Measurements from ENCODE around the gene OR52A1. TPM values are rescaled to one million over a fixed set of nuclear protein-coding genes. Genes with fewer than 3 reads are reported as not detected.

OR52A1 gene
- total and polyA plus RNA-seq, 2 donors (not counting 3 experiments of a cell fraction or from before 2014, with no cell fraction given): not detected

DNA sequence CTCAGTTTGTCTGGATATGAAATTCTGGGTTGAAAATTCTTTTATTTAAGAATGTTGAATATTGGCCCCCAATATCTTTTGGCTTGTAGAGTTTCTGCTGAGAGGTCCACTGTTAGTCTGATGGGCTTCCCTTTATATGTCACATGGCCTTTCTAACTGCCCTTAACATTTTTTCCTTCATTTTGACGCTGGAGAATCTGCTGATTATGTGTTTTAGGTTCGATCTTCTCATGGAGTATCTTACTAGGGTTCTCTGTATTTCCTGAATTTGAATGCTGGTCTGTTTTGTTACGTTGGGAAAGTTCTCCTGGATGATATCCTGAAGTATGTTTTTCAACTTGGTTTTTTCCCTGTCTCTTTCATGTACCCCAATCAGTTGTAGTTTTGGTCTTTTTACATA lies 39.2 kb downstream of the OR52A1 start:
- POLR2A ChIA-PET: no interaction called here
- Histone ChIP-seq H3K79me2 (ENCODE audit: control insufficient read depth, insufficient read depth, low read length) (no peaks in the 10 kb centered on the region), H3K9ac (replicated peaks; ENCODE audit: extremely low read depth, insufficient read depth, low read length) (no peak overlapping the region), H3K4me3 (replicated peaks in 1 of 3; ENCODE audit: insufficient read depth in 1 of 3, low read depth in 1 of 3, low read length in 3 of 3) (no peak overlapping the region), H4K20me1 (replicated peaks; ENCODE audit: control insufficient read depth, extremely low read depth, insufficient read depth, low read length) (no peaks in the 10 kb centered on the region), H3K27me3 (ENCODE audit: control insufficient read depth in 2 of 2, insufficient read depth in 2 of 2, low read length in 2 of 2) (peaks cover 0 to 2% of the 10 kb centered on the region in 2 experiments), H3K4me2 (ENCODE audit: insufficient read depth, low read length) (no peak overlapping the region), H3K4me1 (ENCODE audit: control insufficient read depth, extremely low read depth, insufficient read depth, low read length) (no peaks in the 10 kb centered on the region), H3K27ac (ENCODE audit: insufficient read depth, low read depth, low read length) (no peak overlapping the region), H2AFZ (ENCODE audit: low read depth, low read length) (no peak overlapping the region), H3K36me3 (ENCODE audit: control insufficient read depth in 2 of 2, extremely low read depth in 1 of 2, insufficient read depth in 2 of 2, low read length in 2 of 2) (no peaks in the 10 kb centered on the region), H3K9me1 (replicated peaks; ENCODE audit: control insufficient read depth, extremely low read depth, insufficient read depth, low read length) (no peaks in the 10 kb centered on the region), H3K9me3 (replicated peaks; ENCODE audit: control insufficient read depth, insufficient read depth, low read length) (no peaks in the 10 kb centered on the region)
- FAIRE-seq (no peak), DNase-seq (ENCODE audit: low read depth, low spot score) (no peak)
- BruUV-seq (replicated peaks): no TSS peak
- TF ChIP-seq, protein P1, sequence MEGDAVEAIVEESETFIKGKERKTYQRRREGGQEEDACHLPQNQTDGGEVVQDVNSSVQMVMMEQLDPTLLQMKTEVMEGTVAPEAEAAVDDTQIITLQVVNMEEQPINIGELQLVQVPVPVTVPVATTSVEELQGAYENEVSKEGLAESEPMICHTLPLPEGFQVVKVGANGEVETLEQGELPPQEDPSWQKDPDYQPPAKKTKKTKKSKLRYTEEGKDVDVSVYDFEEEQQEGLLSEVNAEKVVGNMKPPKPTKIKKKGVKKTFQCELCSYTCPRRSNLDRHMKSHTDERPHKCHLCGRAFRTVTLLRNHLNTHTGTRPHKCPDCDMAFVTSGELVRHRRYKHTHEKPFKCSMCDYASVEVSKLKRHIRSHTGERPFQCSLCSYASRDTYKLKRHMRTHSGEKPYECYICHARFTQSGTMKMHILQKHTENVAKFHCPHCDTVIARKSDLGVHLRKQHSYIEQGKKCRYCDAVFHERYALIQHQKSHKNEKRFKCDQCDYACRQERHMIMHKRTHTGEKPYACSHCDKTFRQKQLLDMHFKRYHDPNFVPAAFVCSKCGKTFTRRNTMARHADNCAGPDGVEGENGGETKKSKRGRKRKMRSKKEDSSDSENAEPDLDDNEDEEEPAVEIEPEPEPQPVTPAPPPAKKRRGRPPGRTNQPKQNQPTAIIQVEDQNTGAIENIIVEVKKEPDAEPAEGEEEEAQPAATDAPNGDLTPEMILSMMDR (IDR thresholded peaks at IDR 0.05; ENCODE audit: extremely low read depth in 1 of 2, insufficient read depth in 1 of 2, low read depth in 1 of 2, low read length in 2 of 2): no peak
- TF ChIP-seq JUN (IDR thresholded peaks at IDR 0.05; ENCODE audit: borderline replicate concordance, insufficient read depth, insufficient read length, low read depth) (no peak), GATA2 (IDR thresholded peaks at IDR 0.05; ENCODE audit: insufficient read depth, insufficient read length, low read depth, low read length) (no peak), POLR2A (IDR thresholded peaks at IDR 0.05; ENCODE audit: low read depth, low read length) (no peak), POLR2AphosphoS5 (IDR thresholded peaks at IDR 0.05; ENCODE audit: insufficient read depth, low read depth, low read length) (no peak), EZH2 (IDR thresholded peaks at IDR 0.05; ENCODE audit: borderline replicate concordance, low read depth, low read length, severe bottlenecking) (no peak), FOS (IDR thresholded peaks at IDR 0.05; ENCODE audit: borderline replicate concordance, insufficient read depth, low read length) (no peak), MYC (IDR thresholded peaks at IDR 0.05; ENCODE audit: low read depth, low read length) (no peak)
- TF ChIP-seq, protein P2, sequence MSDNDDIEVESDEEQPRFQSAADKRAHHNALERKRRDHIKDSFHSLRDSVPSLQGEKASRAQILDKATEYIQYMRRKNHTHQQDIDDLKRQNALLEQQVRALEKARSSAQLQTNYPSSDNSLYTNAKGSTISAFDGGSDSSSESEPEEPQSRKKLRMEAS (IDR thresholded peaks at IDR 0.05; ENCODE audit: insufficient read depth, insufficient read length): no peak
- CTCF ChIA-PET: interaction anchor here (1.0 kb wide), 1 partner anchor 10 kb away, joined by 3 read pairs; no protein-coding TSS in a partner anchor
- dilution Hi-C loops (cut with MboI; ENCODE audit: extremely low pct_ligation_motif_present, low sequenced_read_pairs): no loop called here
- intact Hi-C loops (cut with micrococcal nuclease): no loop called here

All from endothelial cell of umbilical vein (primary cell).